Esophagus squamous epithelium (tissue), 4 donors: Measurements from ENCODE around the gene FNDC3B.

Experiments
- POLR2A ChIP-seq, 4 donors: fragments of 450-650 bp; IDR thresholded peaks; one replicate each; pipeline ENCODE4 v1.6.1; 2017; ENCODE audit warnings: antibody characterized with exemption in 4 of 4, mild to moderate bottlenecking in 4 of 4, moderate library complexity in 3 of 4
- TF ChIP-seq, protein P1 (sequence below), 6 experiments: fragments of 450-650 bp in 4 of 6; fragments of 200-600 bp in 2 of 6; sonication (generic) in 2 of 6; IDR thresholded peaks; one replicate each; pipeline ENCODE4 v1.5.1; 2016 to 2019; ENCODE audit warnings: antibody characterized with exemption in 6 of 6, mild to moderate bottlenecking in 4 of 6, moderate library complexity in 4 of 6

DNA sequence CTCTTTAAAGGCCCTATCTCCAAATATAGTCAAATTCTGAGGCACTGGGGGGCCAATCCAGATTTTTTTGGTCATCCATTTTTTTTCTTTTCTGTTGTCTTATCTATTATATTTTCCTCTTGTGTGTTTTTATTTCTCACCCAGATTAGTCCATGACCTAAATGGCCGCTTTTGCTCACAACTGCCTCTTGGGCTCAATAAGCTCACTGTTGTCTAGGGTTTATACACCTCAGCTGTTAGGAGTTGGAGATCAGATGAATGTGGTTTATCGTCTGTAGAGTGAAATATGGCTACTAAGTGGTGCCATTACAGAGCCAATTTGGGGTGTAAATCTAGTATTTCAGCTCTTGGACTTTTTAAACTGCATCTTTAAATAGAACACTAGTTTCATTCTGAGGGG lies 235.5 kb downstream of the FNDC3B start:
- TF ChIP-seq POLR2A (IDR thresholded peaks at IDR 0.05): no peak
- TF ChIP-seq, protein P1, sequence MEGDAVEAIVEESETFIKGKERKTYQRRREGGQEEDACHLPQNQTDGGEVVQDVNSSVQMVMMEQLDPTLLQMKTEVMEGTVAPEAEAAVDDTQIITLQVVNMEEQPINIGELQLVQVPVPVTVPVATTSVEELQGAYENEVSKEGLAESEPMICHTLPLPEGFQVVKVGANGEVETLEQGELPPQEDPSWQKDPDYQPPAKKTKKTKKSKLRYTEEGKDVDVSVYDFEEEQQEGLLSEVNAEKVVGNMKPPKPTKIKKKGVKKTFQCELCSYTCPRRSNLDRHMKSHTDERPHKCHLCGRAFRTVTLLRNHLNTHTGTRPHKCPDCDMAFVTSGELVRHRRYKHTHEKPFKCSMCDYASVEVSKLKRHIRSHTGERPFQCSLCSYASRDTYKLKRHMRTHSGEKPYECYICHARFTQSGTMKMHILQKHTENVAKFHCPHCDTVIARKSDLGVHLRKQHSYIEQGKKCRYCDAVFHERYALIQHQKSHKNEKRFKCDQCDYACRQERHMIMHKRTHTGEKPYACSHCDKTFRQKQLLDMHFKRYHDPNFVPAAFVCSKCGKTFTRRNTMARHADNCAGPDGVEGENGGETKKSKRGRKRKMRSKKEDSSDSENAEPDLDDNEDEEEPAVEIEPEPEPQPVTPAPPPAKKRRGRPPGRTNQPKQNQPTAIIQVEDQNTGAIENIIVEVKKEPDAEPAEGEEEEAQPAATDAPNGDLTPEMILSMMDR (IDR thresholded peaks at IDR 0.05): no peak
